ENCODE measurements around the gene CAMK2G.

DNA sequence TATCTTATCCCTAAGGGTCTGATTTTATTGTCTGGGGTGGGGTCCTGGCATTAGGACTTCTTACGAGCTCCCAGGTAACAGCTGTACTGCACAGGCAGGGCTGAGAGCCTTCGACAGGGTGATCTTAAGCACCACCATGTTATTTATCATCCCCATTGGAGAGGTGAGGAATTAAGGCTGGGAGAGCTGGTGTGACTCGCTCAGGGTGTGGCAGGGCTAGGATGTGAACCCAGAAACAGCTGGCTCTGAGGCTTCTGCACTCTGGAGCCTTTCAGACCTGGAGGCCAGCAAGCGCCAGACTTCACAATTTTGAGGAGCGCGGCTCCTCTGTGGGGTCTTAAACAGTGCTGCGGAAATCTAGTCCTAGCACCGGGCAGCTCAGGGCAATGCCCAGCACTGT is 35.5 kb downstream of the CAMK2G start:
- TF ChIP-seq YY1 (IDR thresholded peaks at IDR 0.05; ENCODE audit: low read depth) (no peak), TCF12 (IDR thresholded peaks at IDR 0.05; ENCODE audit: low read depth) (no peak), FOXM1 (IDR thresholded peaks at IDR 0.05; ENCODE audit: borderline replicate concordance, low read depth) (no peak), REST (IDR thresholded peaks at IDR 0.05; ENCODE audit: low read depth) (no peak), RAD21 (IDR thresholded peaks at IDR 0.05; ENCODE audit: low read depth) (no peak)
